ENCODE data around the gene ERVFRD-1.
"Not testable (repeated sequence)": the region's sequence is repeated elsewhere in the genome, so short reads cannot be mapped to it uniquely, and the experiment has no call there.

Gene ERVFRD-1

GRCh38 chr6:11128608-11129007, 17.1 kb upstream of the ERVFRD-1 start:
- no peak for DNase-seq (ENCODE audit: low spot score)

DNA sequence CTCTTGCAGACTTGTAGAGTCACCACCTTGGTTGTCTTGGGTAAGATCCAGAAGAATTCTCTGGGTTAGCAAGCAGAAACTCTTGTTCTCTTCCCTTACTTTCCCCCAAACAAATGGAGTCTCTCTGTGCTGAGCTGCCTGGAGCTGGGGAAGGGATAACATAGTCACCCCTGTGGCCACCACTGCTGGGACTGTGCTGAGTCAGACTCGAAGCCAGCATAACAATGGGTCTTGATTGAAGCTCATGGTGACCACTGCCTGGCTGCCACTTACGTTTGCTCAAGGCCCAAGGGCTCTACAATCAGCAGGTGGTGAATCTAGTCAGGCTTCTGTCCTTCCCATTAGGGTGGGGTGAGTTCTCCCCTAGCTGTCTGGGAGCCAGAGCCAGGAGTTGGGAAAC, 15.4 kb upstream of the ERVFRD-1 start:
- no peak for DNase-seq (ENCODE audit: low spot score)

GRCh38 chr6:11123978-11124377, 12.5 kb upstream of the ERVFRD-1 start:
- no peak for DNase-seq (ENCODE audit: low spot score)

DNA sequence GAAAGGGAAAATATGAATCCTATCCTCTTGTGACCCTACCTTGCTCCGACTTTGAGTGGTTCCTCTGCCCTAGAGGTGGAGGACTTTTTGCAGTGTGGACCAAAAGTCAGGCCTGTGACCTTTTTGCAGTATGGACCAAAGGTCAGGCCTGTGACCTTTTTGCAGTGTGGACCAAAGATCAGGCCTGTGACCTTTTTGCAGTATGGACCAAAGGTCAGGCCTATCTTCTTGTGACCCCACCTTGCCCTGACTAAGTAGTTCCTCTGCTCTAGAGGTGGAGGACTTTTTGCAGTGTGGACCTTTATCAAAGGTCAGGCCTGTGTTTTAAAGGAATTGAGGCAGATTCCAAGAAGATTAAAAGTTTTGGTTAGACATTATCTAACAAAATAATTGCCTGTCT, 10.9 kb upstream of the ERVFRD-1 start:
- DNase-seq (ENCODE audit: low spot score): no peak

GRCh38 chr6:11121851-11122250, 10.3 kb upstream of the ERVFRD-1 start:
- DNase-seq (ENCODE audit: low spot score): no peak

DNA sequence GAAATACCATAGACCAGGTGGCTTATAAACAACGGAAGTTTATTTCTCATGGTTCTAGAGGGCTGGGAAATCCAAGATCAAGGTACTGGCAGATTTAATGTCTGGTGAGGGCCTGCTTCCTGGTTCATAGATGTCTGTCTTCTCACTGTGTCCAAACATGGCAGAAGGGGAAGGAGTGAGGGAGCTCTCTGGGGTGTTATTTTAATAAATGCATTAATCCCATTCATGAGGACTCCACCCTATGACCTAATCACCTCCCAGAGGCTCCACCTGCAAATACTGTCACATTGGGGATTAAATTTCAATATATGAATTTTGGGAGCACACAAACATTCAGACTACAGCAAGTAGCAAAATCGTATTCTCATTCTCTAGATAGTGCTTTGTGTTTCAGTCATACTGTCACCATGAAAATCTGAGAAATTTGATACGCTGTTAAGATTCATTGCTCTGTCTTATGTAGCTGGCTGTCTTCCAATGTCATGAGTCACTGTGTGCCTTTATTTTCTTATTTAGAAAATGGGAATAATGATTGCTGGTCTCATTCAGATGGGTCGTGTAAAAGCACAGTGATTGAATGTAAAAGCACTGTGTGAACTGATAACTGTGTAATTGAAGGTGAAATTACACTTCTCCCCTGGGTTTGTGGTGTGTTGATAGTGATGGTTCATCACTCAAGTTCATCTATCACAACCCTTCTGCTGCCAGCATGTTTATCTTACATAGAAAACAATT, 8.9 kb upstream of the ERVFRD-1 start:
- DNase-seq (ENCODE audit: low spot score): no peak

DNA sequence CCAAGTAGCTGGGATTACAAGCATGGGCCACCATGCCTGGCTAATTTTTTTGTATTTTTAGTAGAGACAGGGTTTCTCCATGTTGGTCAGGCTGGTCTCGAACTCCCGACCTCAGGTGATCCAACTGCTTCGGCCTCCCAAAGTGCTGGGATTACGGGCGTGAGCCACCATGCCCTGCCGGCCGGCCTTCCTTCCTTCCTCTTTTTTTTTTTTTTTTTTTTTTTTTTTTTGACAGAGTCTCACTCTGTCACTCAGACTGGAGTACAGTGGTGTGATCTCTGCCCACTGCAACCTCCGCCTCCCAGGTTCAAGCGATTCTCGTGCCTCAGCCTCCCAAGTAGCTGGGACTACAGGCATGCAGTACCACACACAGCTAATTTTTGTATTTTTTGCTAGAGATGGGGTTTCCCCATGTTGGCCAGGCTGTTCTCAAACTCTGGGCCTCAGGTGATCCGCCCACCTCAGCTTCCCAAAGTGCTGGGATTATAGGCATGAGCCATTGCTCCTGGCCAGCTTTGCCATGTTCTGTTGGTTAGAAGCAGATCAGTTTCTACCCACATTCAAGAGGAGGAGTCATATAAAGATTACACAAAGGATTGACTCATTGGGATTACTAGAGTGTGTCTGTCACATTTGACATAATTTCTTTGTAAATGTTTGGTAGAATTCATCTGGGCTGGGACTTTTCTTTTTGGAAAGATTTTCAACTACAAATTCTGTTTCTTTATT, 4.4 kb upstream of the ERVFRD-1 start:
- DNase-seq (ENCODE audit: low spot score): not testable (repeated sequence)

DNA sequence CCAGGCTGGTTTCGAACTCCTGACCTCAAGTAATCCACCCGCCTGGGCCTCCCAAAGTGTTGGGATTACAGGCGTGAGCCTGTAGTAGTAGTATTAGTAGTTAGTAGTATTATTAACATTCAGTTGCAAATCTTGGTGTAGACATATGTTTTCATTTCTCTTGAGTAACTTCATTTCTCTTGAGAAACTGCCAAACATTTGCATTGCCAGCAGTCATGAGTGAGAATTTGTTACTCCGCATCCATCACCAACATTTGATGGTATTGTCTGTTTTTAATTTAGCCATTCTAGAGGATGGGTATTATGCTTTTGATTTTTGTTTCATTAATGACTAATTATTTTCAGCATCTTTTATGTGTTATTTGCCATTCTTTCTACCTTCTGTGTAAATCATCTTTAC, 1.5 kb upstream of the ERVFRD-1 start:
- no peak for DNase-seq (ENCODE audit: low spot score)

- no peak for DNase-seq (ENCODE audit: low spot score)
Observed at GRCh38 chr6:11111769-11112437, 378 bp upstream of the ERVFRD-1 start.

DNA sequence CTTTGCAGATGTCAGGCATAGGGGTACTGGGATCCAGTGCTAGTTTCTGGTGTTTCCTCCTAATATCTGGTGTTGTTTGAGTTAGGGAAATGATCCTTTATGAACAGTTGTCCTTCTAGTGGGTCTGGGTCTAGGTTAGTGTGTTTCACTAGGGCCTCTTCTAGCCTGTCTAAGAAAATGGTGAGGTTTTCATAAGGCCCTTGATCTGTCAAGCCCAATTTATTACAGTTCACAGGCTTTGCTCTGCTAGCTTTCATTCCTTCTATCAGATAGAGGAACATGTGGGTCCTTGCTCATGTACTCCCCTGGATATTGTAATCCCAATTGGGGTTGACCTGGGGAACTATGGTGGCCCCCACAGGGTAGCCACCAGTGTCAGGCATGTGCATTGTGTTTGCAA, 2.8 kb downstream of the ERVFRD-1 start:
- no peak for DNase-seq (ENCODE audit: low spot score)

- no peak for DNase-seq (ENCODE audit: low spot score)
Observed at GRCh38 chr6:11103065-11103464, 8.5 kb downstream of the ERVFRD-1 start.

GRCh38 chr6:11101417-11101816, 10.1 kb downstream of the ERVFRD-1 start:
- no peak for DNase-seq (ENCODE audit: low spot score)

- no peak for DNase-seq (ENCODE audit: low spot score)
Observed at GRCh38 chr6:11098004-11098403, 13.5 kb downstream of the ERVFRD-1 start.

GRCh38 chr6:11097476-11097875, 14.0 kb downstream of the ERVFRD-1 start:
- DNase-seq (ENCODE audit: low spot score): no peak

- DNase-seq (ENCODE audit: low spot score): no peak
Observed at GRCh38 chr6:11096109-11096508, 15.4 kb downstream of the ERVFRD-1 start.

GRCh38 chr6:11094941-11095340, 16.6 kb downstream of the ERVFRD-1 start:
- no peak for DNase-seq (ENCODE audit: low spot score)

GRCh38 chr6:11094411-11094851, 17.1 kb downstream of the ERVFRD-1 start:
- DNase-seq (ENCODE audit: low spot score): peak; percentile 34

GRCh38 chr6:11093626-11094410, 17.7 kb downstream of the ERVFRD-1 start, which contains the start of gene SMIM13:
TSS of gene SMIM13 (plus strand) at chr6:11093834. CDS start at chr6:11094314, 480 bp downstream.
- peak; percentile 93 for DNase-seq (ENCODE audit: low spot score)

DNA sequence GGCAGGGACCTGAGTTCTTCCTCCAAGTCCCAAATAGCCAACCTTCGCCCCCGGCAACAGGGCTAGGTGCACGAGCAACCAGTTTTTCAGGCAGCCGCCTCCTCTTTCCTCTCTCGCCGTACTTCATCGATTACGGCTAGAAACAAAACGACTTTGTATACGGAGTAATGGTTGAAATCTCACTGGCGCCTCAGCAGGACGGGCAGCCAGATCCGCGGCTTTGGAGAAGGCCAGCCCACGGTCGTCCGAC, 18.2 kb downstream of the ERVFRD-1 start:
- DNase-seq (ENCODE audit: low spot score): no peak

- peak; percentile 39 for DNase-seq (ENCODE audit: low spot score)
Observed at GRCh38 chr6:11092668-11093375, 18.7 kb downstream of the ERVFRD-1 start.

DNA sequence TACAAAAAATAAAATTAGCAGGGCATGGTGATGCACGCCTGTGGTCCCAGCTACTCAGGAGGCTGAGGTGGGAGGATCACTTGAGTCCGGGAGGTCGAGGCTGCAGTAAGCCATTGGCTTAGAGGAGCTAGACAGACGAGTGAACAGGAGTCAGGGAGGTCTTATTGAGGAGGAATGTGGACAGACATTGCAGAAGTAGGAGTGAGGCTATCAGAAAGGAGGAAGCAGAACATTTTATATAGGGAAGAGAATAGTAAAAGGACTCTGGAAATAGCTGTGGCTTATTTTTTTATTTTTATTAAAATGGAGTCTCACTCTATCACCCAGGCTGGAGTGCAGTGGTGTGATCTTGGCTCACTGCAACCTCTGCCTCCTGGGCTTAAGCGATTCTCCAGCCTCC, 20.4 kb downstream of the ERVFRD-1 start:
- DNase-seq (ENCODE audit: low spot score): not testable (repeated sequence)

GRCh38 chr6:11089695-11090094, 21.8 kb downstream of the ERVFRD-1 start:
- DNase-seq (ENCODE audit: low spot score): no peak

All from CD4-positive, alpha-beta T cell treated with Interleukin-15 for 4 hours (primary cell).